HepG2 (cell line): ENCODE data around the gene ATP1A1.

Source experiments
- ARHGAP35 ChIP-seq: sonication (generic); formaldehyde crosslinking; IDR thresholded peaks from 2 replicates; pipeline ENCODE4 v1.9.0; 2022; ENCODE audit warnings: mild to moderate bottlenecking, inconsistent platforms, moderate library complexity, missing genetic modification reagents, borderline replicate concordance
- HCFC1 ChIP-seq: fragments of 150-350 bp; IDR thresholded peaks from 2 replicates; pipeline ENCODE4 v1.6.1; 2014; ENCODE audit warnings: low read depth, low read length
- HNRNPK ChIP-seq: fragments of 200-400 bp; formaldehyde crosslinking; IDR thresholded peaks from 2 replicates; pipeline ENCODE4 v1.6.1; 2018; ENCODE audit warnings: low read length, low read depth, moderate library complexity, mild to moderate bottlenecking; ENCODE audit not compliant: poor library complexity, severe bottlenecking
- POLR2A ChIP-seq, 2 experiments: IDR thresholded peaks; 2 replicates each; pipeline ENCODE4 v1.6.1; 2011; ENCODE audit warnings: low read depth in 2 of 2, low read length in 2 of 2, mild to moderate bottlenecking in 1 of 2, moderate library complexity in 1 of 2; ENCODE audit not compliant: insufficient read depth in 1 of 2
- ZNF138 ChIP-seq: sonication (generic); formaldehyde crosslinking; IDR thresholded peaks from 2 replicates; pipeline ENCODE4 v1.5.0; 2020; ENCODE audit warnings: mild to moderate bottlenecking, low read depth, missing genetic modification reagents
- ZNF484 ChIP-seq: sonication (generic); formaldehyde crosslinking; IDR thresholded peaks from 2 replicates; pipeline ENCODE4 v1.5.1; 2020; ENCODE audit warnings: mild to moderate bottlenecking, low read depth, missing genetic modification reagents, borderline replicate concordance
- ZNF558 ChIP-seq: sonication (generic); formaldehyde crosslinking; IDR thresholded peaks from 2 replicates; pipeline ENCODE4 v1.9.0; 2022; ENCODE audit warnings: mild to moderate bottlenecking, missing genetic modification reagents, borderline replicate concordance
- TF ChIP-seq, protein P1 (sequence below): sonication (generic); formaldehyde crosslinking; IDR thresholded peaks from 2 replicates; pipeline ENCODE4 v1.5.1; 2020; ENCODE audit warnings: mild to moderate bottlenecking, missing genetic modification reagents, borderline replicate concordance
- TF ChIP-seq, protein P2 (sequence below): sonication (generic); formaldehyde crosslinking; IDR thresholded peaks from 2 replicates; pipeline ENCODE4 v1.5.0; 2020; ENCODE audit warnings: mild to moderate bottlenecking, missing genetic modification reagents, moderate library complexity

DNA sequence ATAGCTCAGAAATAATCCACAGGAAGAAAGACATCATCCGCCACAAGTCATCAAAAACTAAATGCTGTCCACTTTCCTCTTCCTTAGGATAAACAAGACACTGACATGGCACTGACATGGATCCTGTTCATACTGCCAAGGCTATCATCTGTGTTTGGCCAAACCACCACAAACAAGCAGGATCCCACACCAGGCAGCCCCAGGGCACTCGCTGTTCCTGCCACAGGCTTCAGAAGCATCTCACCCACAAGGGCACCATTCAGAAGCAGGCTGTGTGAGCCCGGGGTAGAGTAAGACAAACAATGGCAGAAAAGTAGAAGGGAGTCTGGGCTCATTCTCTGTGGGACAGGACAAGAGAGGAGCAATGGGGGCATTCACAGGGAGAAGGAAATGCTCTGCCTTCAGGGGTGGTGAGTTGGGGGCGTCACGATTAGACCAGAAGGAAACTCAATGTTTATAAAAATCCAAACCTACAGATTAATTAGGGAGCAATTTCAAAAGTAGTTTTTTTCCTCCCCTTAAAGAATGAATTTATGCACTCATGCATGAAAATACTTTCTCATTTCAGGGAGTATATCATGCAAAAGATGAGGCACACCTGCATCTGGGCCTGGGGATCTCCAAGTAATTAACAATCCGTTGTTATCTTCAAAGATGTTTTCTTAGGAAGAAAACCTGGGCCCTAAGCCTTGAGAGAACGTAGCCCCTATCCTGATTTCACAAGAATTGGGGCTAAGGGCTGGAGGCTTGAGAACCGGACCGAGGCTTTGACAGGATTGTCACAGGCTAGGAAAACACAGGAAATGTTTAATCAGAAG lies 43.3 kb upstream of the ATP1A1 start:
- TF ChIP-seq ZNF138 (no peak), HNRNPK (no peak), POLR2A (IDR thresholded peaks at IDR 0.05; ENCODE audit: insufficient read depth in 1 of 2, low read depth in 2 of 2, low read length in 2 of 2) (no peak), HCFC1 (no peak), ZNF484 (CRISPR knock-in tag) (no peak), ZNF558 (CRISPR knock-in tag) (no peak), ARHGAP35 (CRISPR knock-in tag) (no peak)
- TF ChIP-seq, protein P1, sequence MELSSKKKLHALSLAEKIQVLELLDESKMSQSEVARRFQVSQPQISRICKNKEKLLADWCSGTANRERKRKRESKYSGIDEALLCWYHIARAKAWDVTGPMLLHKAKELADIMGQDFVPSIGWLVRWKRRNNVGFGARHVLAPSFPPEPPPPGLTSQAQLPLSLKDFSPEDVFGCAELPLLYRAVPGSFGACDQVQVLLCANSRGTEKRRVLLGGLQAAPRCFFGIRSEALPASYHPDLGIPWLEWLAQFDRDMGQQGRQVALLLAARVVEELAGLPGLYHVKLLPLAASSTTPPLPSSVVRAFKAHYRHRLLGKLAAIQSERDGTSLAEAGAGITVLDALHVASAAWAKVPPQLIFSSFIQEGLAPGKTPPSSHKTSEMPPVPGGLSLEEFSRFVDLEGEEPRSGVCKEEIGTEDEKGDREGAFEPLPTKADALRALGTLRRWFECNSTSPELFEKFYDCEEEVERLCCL, result no peak
- TF ChIP-seq, protein P2, sequence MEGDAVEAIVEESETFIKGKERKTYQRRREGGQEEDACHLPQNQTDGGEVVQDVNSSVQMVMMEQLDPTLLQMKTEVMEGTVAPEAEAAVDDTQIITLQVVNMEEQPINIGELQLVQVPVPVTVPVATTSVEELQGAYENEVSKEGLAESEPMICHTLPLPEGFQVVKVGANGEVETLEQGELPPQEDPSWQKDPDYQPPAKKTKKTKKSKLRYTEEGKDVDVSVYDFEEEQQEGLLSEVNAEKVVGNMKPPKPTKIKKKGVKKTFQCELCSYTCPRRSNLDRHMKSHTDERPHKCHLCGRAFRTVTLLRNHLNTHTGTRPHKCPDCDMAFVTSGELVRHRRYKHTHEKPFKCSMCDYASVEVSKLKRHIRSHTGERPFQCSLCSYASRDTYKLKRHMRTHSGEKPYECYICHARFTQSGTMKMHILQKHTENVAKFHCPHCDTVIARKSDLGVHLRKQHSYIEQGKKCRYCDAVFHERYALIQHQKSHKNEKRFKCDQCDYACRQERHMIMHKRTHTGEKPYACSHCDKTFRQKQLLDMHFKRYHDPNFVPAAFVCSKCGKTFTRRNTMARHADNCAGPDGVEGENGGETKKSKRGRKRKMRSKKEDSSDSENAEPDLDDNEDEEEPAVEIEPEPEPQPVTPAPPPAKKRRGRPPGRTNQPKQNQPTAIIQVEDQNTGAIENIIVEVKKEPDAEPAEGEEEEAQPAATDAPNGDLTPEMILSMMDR (CRISPR knock-in tag), result no peak
